Pancreas (tissue), 10 donors: ENCODE results near the gene TUBB6. TPM values are rescaled to one million over a fixed set of nuclear protein-coding genes. Genes with fewer than 3 reads are reported as not detected.
A peak's percentile ranks its signal among the peaks of the same experiment; 100 is the strongest.

ENCODE experiments used
- ATAC-seq, 4 donors: fragments of 200-7000 bp; cut with Tn5 transposase; one replicate each; pipeline versions ENCODE4 v1.8.0 to v1.9.1; 2020; ENCODE audit warnings: mild to moderate bottlenecking in 4 of 4, moderate library complexity in 4 of 4
- DNase-seq, 6 donors: peaks; one replicate each; pipeline ENCODE4 v3.0.0-alpha.2; 2020
- FAIRE-seq: peaks from 2 replicates; lab custom pipeline; 2012; peaks lifted over from hg19 to GRCh38; lab: Jason Lieb, UNC
- H3K27ac ChIP-seq, 4 donors: fragments of 200-600 bp; sonication (generic); 1 replicate in 3 of 4; 2 replicates in 1 of 4; pipeline versions ENCODE4 v1.5.0 to v1.8.0; 2020
- H3K27me3 ChIP-seq, 4 donors: fragments of 200-600 bp; one replicate each; pipeline ENCODE4 v1.8.0; 2021
- H3K36me3 ChIP-seq, 3 donors: fragments of 200-600 bp; sonication (generic) in 1 of 3; one replicate each; pipeline versions ENCODE4 v1.5.0 to v1.8.0; 2020 to 2021
- H3K4me1 ChIP-seq, 3 donors: fragments of 200-600 bp; one replicate each; pipeline ENCODE4 v1.8.0; 2021
- H3K4me3 ChIP-seq, 4 donors: fragments of 200-600 bp; sonication (generic) in 2 of 4; one replicate each; pipeline versions ENCODE4 v1.5.0 to v1.8.0; 2020 to 2021
- H3K9me3 ChIP-seq, 4 donors: fragments of 200-600 bp; one replicate each; pipeline ENCODE4 v1.8.0; 2021
- CTCF ChIP-seq, 4 donors: fragments of 200-600 bp; sonication (generic) in 3 of 4; IDR thresholded peaks; one replicate each; pipeline versions ENCODE4 v1.5.0 to v1.8.0; 2021; ENCODE audit warnings: antibody characterized with exemption in 4 of 4
- WGBS, 2 donors: extraction: QIAGEN DNeasy Blood & Tissue Kit; methylation state at CpG; one replicate each; pipeline ENCODE4 v1.1.7; 2013; 5-methylcytosine and 5-hydroxymethylcytosine counted together
- intact Hi-C, 3 donors: fragments of 100-400 bp; cut with DNase I; formaldehyde crosslinking; loops; one replicate each; pipeline versions ENCODE4 v1.11.1 to v1.14.2; 2022
- polyA plus RNA-seq, 2 donors: library from polyadenylated mRNA; stranded (reverse); fragments of 200-250 nt; gene quantifications; one replicate each; pipeline ENCODE4 v1.2.3, GENCODE V29; 2013
- total RNA-seq, 6 donors: library from RNA; stranded (reverse); fragmentation: NEBNext Ultra II Directional in 4 of 6; extraction: Animal tissue kit (Norgen Biotek cat#: 25700) in 4 of 6; gene quantifications; one replicate each; pipeline versions ENCODE4 v1.2.1 to v1.2.4, GENCODE V29; 2021 to 2023
- donor health status: healthy with polysubstance abuse.
- donor health status: DM: no; HTN: no; CAD: no; lungs with moderate emphysema.
- donor health status: DM: no; HTN: no; CAD: no.
- donor health status: control.
- donor health status: control.
- donor health status: Bipolar disorder and iron deficiency.
- donor health status: DM: yes; HTN: yes; CAD: no.
- donor health status: DM: no; HTN: no; CAD: no.
- donor health status: DM: no; HTN: no; CAD: no.
- donor health status: DM: yes; HTN: yes; CAD: no.

The TUBB6 gene
- total and polyA plus RNA-seq, 8 donors: 18.0 to 35.0 (median 26.2) TPM

- ATAC-seq (no peak), DNase-seq (no peak), FAIRE-seq (no peak)
- intact Hi-C loops: loop anchor here in 1 of 3 donors (5.0 kb wide), 1 partner anchor 50 kb away; the partner anchor contains the start of gene CIDEA
- Histone ChIP-seq H3K4me1 (no peaks in the 10 kb centered on the region), H3K27ac (no peak overlapping the region), H3K27me3 (no peaks in the 10 kb centered on the region), H3K9me3 (no peaks in the 10 kb centered on the region), H3K36me3 (no peaks in the 10 kb centered on the region), H3K4me3 (no peak overlapping the region)
- WGBS, 2 donors: 83 to 88% methylated on average over 14 of the region's 14 CpGs
- TF ChIP-seq CTCF (IDR thresholded peaks at IDR 0.05): no peak
Observed at GRCh38 chr18:12302391-12303147, 5.5 kb upstream of the TUBB6 start.

DNA sequence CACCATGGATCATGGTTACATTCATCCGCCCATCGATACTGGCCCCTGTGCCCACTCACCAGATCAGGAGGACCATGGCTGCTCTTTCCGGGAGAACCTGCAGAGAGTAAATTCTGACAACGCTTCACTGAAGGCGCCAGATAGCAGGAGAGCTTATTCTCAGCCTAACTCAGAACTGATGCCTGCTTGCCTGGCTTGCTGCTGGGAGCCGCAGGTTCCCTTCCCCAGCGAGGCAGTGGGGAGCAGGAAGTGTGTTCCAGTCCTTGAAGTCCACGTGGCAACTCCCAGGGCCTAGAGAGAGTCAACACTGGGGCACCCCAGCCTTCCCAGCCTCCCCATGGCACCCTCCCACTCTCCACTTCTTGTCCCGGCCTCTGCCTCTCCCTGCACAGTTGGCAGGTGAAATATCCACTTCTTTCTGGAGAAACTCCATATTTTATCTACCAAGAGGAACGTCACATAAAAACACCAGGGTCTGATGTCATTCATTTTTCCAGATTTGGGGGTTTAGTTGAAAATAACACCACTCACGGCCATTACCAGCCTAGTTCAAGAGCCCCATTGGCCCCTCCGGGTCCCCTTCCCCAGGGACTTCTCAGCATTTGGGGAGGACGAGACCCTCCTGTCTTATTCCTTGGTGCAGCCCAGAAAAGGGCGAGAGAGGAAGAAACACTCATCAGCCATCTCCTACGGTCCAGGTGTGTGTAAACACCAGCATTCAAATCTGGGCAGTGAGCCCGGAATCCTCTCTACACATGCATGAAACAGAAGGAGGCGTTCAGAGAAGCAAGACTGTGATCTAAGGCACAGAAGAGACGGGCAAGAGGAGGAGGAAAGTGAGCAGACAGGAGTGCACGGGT, 3.5 kb upstream of the TUBB6 start:
- H3K4me1 ChIP-seq: no peaks in the 10 kb centered on the region
- no peak overlapping the region for H3K27ac ChIP-seq
- peak in 3 of 4 donors; percentile 54 to 58 (median 55) for ATAC-seq
- H3K27me3 ChIP-seq: no peaks in the 10 kb centered on the region
- intact Hi-C loops: loop anchor here in 1 of 3 donors (5.0 kb wide), 1 partner anchor 52 kb away; the partner anchor contains the start of gene CIDEA
- TF ChIP-seq CTCF (IDR thresholded peaks at IDR 0.05): no peak
- peak in 4 of 6 donors; percentile 58 to 71 (median 63) for DNase-seq
- 42 to 45% methylated on average over 19 of the region's 19 CpGs for WGBS, 2 donors
- no peak overlapping the region for H3K4me3 ChIP-seq
- no peaks in the 10 kb centered on the region for H3K9me3 ChIP-seq
- H3K36me3 ChIP-seq: no peaks in the 10 kb centered on the region
- FAIRE-seq: no peak

DNA sequence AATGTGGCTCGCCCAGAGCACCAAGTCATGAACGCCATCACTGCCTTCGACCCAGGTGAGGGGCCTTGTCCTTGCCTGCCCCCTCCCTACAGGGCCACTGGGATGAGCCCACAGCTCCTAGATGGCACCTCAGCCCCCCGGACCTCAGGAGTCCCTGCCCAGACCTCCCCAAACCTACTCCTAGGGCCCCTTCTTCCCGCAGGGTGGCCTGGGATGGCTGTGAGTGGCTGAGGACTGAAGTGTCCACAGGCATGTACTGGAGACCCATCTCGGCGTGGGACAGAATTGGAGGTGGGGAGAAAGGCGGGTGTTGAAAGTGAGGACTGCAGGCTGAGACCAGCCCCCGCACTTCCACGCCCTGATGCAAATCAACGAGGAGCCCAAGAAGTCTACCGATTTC, 2.8 kb upstream of the TUBB6 start:
- no peak for TF ChIP-seq CTCF (IDR thresholded peaks at IDR 0.05)
- Histone ChIP-seq H3K9me3 (no peaks in the 10 kb centered on the region), H3K4me1 (peaks cover 0 to 6% (median 0%) of the 10 kb centered on the region in 3 donors), H3K36me3 (no peaks in the 10 kb centered on the region), H3K27me3 (no peaks in the 10 kb centered on the region), H3K27ac (no peak overlapping the region), H3K4me3 (no peak overlapping the region)
- 61 to 62% methylated on average over 12 of the region's 12 CpGs for WGBS, 2 donors
- no peak for ATAC-seq
- FAIRE-seq: no peak
- no peak for DNase-seq
- intact Hi-C loops: no loop called here

GRCh38 chr18:12305930-12306629, 2.0 kb upstream of the TUBB6 start:
- Histone ChIP-seq H3K27me3 (no peaks in the 10 kb centered on the region), H3K4me1 (peaks cover 0 to 6% (median 0%) of the 10 kb centered on the region in 3 donors), H3K9me3 (no peaks in the 10 kb centered on the region), H3K36me3 (no peaks in the 10 kb centered on the region), H3K27ac (no peak overlapping the region), H3K4me3 (no peak overlapping the region)
- intact Hi-C loops: no loop called here
- no peak for ATAC-seq
- no peak for DNase-seq
- no peak for FAIRE-seq
- no peak for TF ChIP-seq CTCF (IDR thresholded peaks at IDR 0.05)
- WGBS, 2 donors: 91 to 95% methylated on average over 25 of the region's 25 CpGs
